Effector memory CD8-positive, alpha-beta T cell (primary cell): Measurements from ENCODE around the gene LRCH2.
"Not testable (repeated sequence)": the region's sequence is repeated elsewhere in the genome, so short reads cannot be mapped to it uniquely, and the experiment has no call there.

ENCODE experiments used
- ATAC-seq: fragments of 150-1000 bp; cut with Tn5 transposase; replicated peaks from 2 replicates; pipeline ENCODE4 v1.10.0; 2021; ENCODE audit warnings: mild to moderate bottlenecking, moderate library complexity
- DNase-seq, 3 experiments: peaks; one replicate each; pipeline ENCODE4 v3.0.0; 2021
- H3K27ac Mint-ChIP-seq, 2 donors: one replicate each; pipeline ENCODE4 v1.8.0; 2022; ENCODE audit warnings: mild to moderate bottlenecking in 2 of 2, mixed read lengths in 2 of 2, moderate library complexity in 2 of 2
- H3K27me3 Mint-ChIP-seq, 2 donors: one replicate each; pipeline ENCODE4 v1.8.0; 2022; ENCODE audit warnings: mixed read lengths in 2 of 2
- H3K36me3 Mint-ChIP-seq: one replicate; pipeline ENCODE4 v1.8.0; 2022; ENCODE audit warnings: mild to moderate bottlenecking, moderate library complexity, mixed read lengths; ENCODE audit not compliant: insufficient read depth
- H3K4me1 Mint-ChIP-seq, 2 donors: one replicate each; pipeline ENCODE4 v1.8.0; 2022; ENCODE audit warnings: low read depth in 2 of 2, mixed read lengths in 2 of 2
- H3K4me3 Mint-ChIP-seq, 2 donors: one replicate each; pipeline ENCODE4 v1.8.0; 2022; ENCODE audit warnings: mild to moderate bottlenecking in 2 of 2, mixed read lengths in 2 of 2, moderate library complexity in 2 of 2
- H3K9me3 Mint-ChIP-seq, 2 donors: one replicate each; pipeline ENCODE4 v1.8.0; 2022; ENCODE audit warnings: mixed read lengths in 2 of 2

Gene LRCH2

DNA sequence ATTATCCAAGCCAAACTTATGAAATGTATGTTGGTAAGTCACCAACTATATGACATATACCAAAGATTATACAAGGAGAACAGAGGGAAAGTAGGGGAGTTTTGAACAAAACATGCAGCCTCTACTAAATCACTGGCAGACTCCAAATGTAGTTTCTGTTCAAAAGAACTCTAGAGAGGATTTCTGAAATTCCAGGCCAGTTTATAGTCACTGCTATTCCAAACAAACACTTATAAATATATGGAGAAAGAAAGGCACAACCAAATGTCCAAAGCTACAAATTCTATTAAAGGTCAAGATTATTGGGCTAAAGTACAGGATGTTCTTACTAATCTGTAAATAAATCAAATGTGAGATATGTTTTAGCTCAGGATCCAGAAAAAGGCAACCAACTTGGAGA is 2.7 kb upstream of the LRCH2 start:
- no peak for ATAC-seq
- no peaks in the 10 kb centered on the region for H3K27me3 Mint-ChIP-seq

GRCh38 chrX:115234461-115234860 is 565 bp upstream of the LRCH2 start:
- H3K4me3 Mint-ChIP-seq: no peak overlapping the region
- no peaks in the 10 kb centered on the region for H3K27me3 Mint-ChIP-seq
- no peaks in the 10 kb centered on the region for H3K36me3 Mint-ChIP-seq

More for the DNA sequence above, 2.7 kb upstream of the LRCH2 start:
- H3K9me3 Mint-ChIP-seq: no peaks in the 10 kb centered on the region
- no peak for DNase-seq
- no peaks in the 10 kb centered on the region for H3K4me1 Mint-ChIP-seq
- no peak overlapping the region for H3K4me3 Mint-ChIP-seq
- H3K36me3 Mint-ChIP-seq: no peaks in the 10 kb centered on the region
- H3K27ac Mint-ChIP-seq: no peak overlapping the region

DNA sequence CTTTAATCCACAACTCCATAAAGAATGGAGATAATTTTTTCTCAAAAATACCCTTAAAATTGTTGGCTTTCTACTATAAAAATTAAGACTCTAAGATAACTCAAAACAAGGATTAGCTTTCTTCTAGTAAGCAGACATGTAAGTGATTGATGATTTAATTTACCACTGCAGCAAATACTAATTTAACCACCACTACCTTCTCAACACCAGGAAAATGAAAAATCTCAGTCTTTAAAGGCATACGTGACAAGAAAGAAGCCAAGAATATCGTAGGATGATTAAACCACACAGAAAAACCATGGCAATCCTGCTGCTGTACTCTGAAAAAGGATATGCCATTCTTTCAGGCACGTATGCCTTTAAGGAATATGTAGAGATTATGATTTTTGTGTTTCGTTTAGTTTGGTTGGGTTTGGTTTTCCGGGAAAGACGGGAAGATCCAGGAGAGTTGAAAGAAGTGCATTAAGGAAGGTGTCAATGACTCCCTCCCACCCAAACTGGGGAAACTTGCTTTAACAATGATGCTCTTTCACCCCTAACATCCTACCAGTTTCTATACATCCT is 881 bp downstream of the LRCH2 start:
- Mint-ChIP-seq H3K27ac (no peak overlapping the region), H3K27me3 (no peaks in the 10 kb centered on the region), H3K36me3 (no peaks in the 10 kb centered on the region), H3K4me3 (no peak overlapping the region), H3K9me3 (no peaks in the 10 kb centered on the region), H3K4me1 (no peaks in the 10 kb centered on the region)
- ATAC-seq: no peak
- DNase-seq: no peak

More at GRCh38 chrX:115234461-115234860, 565 bp upstream of the LRCH2 start:
- H3K4me1 Mint-ChIP-seq: no peaks in the 10 kb centered on the region
- no peaks in the 10 kb centered on the region for H3K9me3 Mint-ChIP-seq
- ATAC-seq (no peak), DNase-seq (no peak)
- H3K27ac Mint-ChIP-seq: no peak overlapping the region

DNA sequence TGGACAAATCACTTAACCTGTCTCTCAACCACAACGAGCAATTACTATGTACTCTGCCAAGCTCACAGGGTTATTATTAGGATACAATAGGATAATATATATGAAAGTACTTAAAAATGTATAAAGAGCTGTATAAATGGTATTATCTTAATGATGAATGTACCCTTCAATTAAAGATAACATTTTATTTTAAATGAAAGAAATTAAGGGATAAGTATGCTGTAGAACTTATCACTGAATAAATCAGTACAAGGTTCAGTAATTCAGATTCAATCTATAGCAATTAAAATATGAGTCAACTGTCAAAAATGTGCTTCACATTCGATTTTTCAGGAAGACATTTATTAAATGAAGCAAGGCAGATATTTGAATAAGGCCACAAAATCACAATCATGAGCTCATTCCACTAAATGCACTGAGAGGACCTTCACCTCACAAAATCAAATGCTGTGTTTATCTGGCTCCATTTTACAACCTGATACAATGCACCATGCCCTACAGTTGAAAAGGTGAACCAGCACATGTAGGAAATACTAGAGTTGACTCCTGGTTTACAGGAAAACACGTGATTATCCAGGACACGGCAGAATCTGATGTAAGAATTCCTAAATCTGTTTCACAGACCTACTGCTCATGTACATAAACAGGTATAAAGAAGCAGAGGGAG is 4.4 kb downstream of the LRCH2 start:
- Mint-ChIP-seq H3K27ac (no peak overlapping the region), H3K4me1 (no peaks in the 10 kb centered on the region), H3K27me3 (no peaks in the 10 kb centered on the region), H3K36me3 (no peaks in the 10 kb centered on the region), H3K4me3 (no peak overlapping the region), H3K9me3 (no peaks in the 10 kb centered on the region)
- DNase-seq (no peak), ATAC-seq (no peak)

- Mint-ChIP-seq H3K36me3 (no peaks in the 10 kb centered on the region), H3K27me3 (no peaks in the 10 kb centered on the region), H3K27ac (no peak overlapping the region), H3K4me1 (no peaks in the 10 kb centered on the region), H3K9me3 (no peaks in the 10 kb centered on the region), H3K4me3 (no peak overlapping the region)
- DNase-seq: no peak
- ATAC-seq: no peak
Measured at GRCh38 chrX:115226929-115227328, 7.0 kb downstream of the LRCH2 start.

- not testable (repeated sequence) for H3K9me3 Mint-ChIP-seq, H3K4me3 Mint-ChIP-seq, DNase-seq, ATAC-seq, H3K36me3 Mint-ChIP-seq, H3K4me1 Mint-ChIP-seq, H3K27ac Mint-ChIP-seq, H3K27me3 Mint-ChIP-seq
Measured at GRCh38 chrX:115217346-115217745, 16.6 kb downstream of the LRCH2 start.

DNA sequence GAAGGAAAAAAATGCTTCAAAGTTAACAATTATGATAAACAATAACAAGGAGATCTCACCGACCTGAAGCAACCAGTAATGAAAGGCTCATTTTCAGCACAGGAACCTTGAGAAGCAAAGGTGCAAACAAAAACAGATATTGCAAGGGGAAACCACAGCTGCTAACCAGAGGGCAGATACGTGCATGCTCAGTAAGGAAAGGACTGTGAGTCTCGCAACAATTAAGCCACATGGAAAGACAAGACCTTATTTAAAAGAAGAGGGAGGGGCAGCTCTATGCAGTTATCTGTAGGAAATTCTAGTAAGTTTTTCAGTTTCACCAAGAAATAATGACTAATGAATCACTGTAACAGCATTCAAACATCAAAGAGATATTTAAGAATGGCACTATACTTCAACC is 19.3 kb downstream of the LRCH2 start:
- ATAC-seq (no peak), DNase-seq (no peak)
- Mint-ChIP-seq H3K4me1 (no peaks in the 10 kb centered on the region), H3K36me3 (no peaks in the 10 kb centered on the region), H3K27ac (no peak overlapping the region), H3K27me3 (no peaks in the 10 kb centered on the region), H3K4me3 (no peak overlapping the region), H3K9me3 (peaks cover 0 to 3% of the 10 kb centered on the region in 2 donors)

GRCh38 chrX:115214151-115214550 is 19.7 kb downstream of the LRCH2 start:
- H3K4me3 Mint-ChIP-seq: no peak overlapping the region
- H3K4me1 Mint-ChIP-seq: no peaks in the 10 kb centered on the region
- H3K27me3 Mint-ChIP-seq: no peaks in the 10 kb centered on the region
- ATAC-seq (no peak), DNase-seq (no peak)
- H3K36me3 Mint-ChIP-seq: no peaks in the 10 kb centered on the region
- H3K9me3 Mint-ChIP-seq: peaks cover 0 to 7% of the 10 kb centered on the region in 2 donors
- no peak overlapping the region for H3K27ac Mint-ChIP-seq

DNA sequence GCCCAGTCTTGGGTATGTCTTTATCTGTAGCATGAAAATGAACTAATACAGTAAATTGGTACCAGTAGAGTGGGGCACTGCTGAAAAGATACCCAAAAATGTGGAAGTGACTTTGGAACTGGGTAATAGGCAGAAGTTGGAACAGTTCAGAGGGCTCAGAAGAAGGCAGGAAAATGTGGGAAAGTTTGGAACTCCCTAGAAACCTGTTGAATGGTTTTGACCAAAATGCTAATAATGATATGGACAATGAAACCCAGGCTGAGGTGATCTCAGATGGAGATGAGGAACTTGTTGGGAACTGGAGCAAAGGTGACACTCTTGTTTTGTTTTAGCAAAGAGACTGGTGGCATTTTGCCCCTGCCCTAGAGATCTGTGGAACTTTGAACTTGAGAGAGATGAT is 24.3 kb downstream of the LRCH2 start:
- H3K36me3 Mint-ChIP-seq, H3K9me3 Mint-ChIP-seq, H3K4me3 Mint-ChIP-seq, H3K27ac Mint-ChIP-seq, ATAC-seq, H3K4me1 Mint-ChIP-seq, H3K27me3 Mint-ChIP-seq, DNase-seq: not testable (repeated sequence)

DNA sequence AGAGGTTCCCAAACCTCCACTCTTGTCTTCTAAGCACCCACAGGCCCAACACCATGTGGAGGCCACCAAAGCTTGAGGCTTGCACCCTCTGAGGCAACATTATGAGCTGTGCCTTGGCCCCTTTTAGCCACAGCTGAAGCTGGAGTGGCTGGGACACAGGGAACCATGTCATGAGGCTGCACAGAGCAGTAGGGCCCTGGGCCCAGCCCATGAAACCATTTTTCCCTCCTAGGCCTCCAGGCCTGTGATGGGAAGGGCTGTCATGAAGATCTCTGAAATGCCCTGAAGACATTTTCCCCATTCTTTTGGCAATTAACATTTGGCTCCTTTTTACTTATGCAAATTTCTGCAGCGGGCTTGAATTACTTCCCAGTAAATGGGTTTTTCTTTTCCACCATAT is 29.9 kb downstream of the LRCH2 start:
- no peaks in the 10 kb centered on the region for H3K27me3 Mint-ChIP-seq
- no peak for ATAC-seq
- no peak for DNase-seq
- no peak overlapping the region for H3K4me3 Mint-ChIP-seq
- H3K9me3 Mint-ChIP-seq: peaks cover 1 to 7% of the 10 kb centered on the region in 2 donors
- H3K4me1 Mint-ChIP-seq: no peaks in the 10 kb centered on the region
- H3K36me3 Mint-ChIP-seq: no peaks in the 10 kb centered on the region
- H3K27ac Mint-ChIP-seq: no peak overlapping the region

DNA sequence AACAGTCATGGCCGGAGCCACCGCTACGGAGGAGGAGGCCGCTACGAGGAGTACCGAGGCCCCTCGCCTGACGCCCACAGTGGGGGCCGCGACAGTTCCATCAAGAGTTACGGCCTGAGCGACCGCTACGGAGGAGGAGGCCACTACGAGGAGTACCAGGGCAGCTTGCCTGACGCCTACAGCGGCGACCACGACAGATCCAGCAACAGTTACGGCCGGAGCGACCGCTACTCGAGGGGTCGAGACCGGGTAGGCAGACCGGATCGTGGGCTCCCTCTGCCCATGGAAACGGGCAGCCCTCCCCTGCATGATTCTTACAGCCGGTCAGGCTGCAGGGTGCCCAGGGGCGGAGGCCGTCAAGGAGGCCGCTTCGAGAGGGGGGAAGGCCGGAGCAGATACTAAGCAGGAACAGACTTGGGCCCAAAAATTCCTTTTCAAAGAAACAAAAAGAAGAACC is 41.6 kb downstream of the LRCH2 start:
- DNase-seq (no peak), ATAC-seq (no peak)
- Mint-ChIP-seq H3K4me1 (no peaks in the 10 kb centered on the region), H3K36me3 (no peaks in the 10 kb centered on the region), H3K9me3 (peaks cover 8 to 14% of the 10 kb centered on the region in 2 donors), H3K27me3 (no peaks in the 10 kb centered on the region), H3K27ac (no peak overlapping the region), H3K4me3 (no peak overlapping the region)

DNA sequence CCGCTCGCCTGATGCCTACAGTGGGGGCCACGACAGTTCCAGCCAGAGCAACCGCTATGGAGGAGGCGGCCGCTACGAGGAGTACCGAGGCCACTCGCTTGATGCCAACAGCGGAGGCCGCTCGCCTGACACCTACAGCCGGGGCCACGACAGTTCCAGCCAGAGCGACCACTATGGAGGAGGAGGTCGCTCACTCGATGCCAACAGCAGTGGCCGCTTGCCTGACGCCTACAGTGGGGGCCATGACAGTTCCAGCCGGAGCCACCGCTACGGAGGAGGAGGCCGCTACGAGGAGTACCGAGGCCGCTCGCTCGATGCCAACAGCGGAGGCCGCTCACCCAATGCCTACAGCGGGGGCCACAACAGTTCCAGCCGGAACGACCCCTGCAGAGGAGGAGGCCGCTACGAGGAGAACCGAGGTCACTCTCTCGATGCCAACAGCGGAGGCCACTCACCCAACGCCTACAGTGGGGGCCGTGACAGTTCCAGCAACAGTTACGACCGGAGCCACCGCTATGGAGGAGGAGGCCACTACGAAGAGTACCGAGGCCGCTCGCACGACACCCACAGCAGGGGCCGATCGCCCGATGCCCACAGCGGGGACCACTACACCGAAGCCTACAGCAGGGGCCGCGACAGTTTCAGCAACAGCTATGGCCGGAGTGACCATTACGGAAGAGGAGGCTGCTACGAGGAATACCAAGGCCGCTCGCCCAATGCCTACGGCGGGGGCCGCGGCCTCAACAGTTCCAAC is 42.2 kb downstream of the LRCH2 start:
- ATAC-seq: no peak
- no peak overlapping the region for H3K4me3 Mint-ChIP-seq

GRCh38 chrX:115190636-115191489 is 43.0 kb downstream of the LRCH2 start:
- no peaks in the 10 kb centered on the region for H3K36me3 Mint-ChIP-seq
- no peak overlapping the region for H3K4me3 Mint-ChIP-seq
- H3K9me3 Mint-ChIP-seq: peaks cover 4 to 7% of the 10 kb centered on the region in 2 donors
- ATAC-seq: no peak
- H3K4me1 Mint-ChIP-seq: no peaks in the 10 kb centered on the region
- DNase-seq: no peak
- H3K27ac Mint-ChIP-seq: no peak overlapping the region
- H3K27me3 Mint-ChIP-seq: no peaks in the 10 kb centered on the region

More for the DNA sequence above, 42.2 kb downstream of the LRCH2 start:
- H3K36me3 Mint-ChIP-seq: no peaks in the 10 kb centered on the region
- peaks cover 5 to 10% of the 10 kb centered on the region in 2 donors for H3K9me3 Mint-ChIP-seq
- no peaks in the 10 kb centered on the region for H3K27me3 Mint-ChIP-seq
- no peaks in the 10 kb centered on the region for H3K4me1 Mint-ChIP-seq
- no peak for DNase-seq
- no peak overlapping the region for H3K27ac Mint-ChIP-seq
